HEK293 (cell line): ENCODE data around the gene SUPT3H.

Experiments
- FEZF1 ChIP-seq: fragments of 450-650 bp; formaldehyde crosslinking; IDR thresholded peaks from 2 replicates; pipeline ENCODE4 v1.5.1; 2016; ENCODE audit warnings: missing biosample characterization, missing genetic modification characterization
- HIC1 ChIP-seq: fragments of 450-650 bp; formaldehyde crosslinking; IDR thresholded peaks from 2 replicates; pipeline ENCODE4 v1.5.1; 2016; ENCODE audit warnings: missing biosample characterization, missing genetic modification characterization
- KLF16 ChIP-seq: fragments of 450-650 bp; formaldehyde crosslinking; IDR thresholded peaks from 2 replicates; pipeline ENCODE4 v1.5.1; 2017; ENCODE audit warnings: missing biosample characterization, missing genetic modification characterization
- OSR2 ChIP-seq: fragments of 450-650 bp; formaldehyde crosslinking; IDR thresholded peaks from 2 replicates; pipeline ENCODE4 v1.5.1; 2016; ENCODE audit warnings: missing biosample characterization, missing genetic modification characterization
- PRDM1 ChIP-seq: fragments of 450-650 bp; formaldehyde crosslinking; IDR thresholded peaks from 2 replicates; pipeline ENCODE4; 2016; ENCODE audit warnings: missing biosample characterization, missing genetic modification characterization
- PRDM2 ChIP-seq: fragments of 450-650 bp; formaldehyde crosslinking; IDR thresholded peaks from 2 replicates; pipeline ENCODE4 v1.5.1; 2016; ENCODE audit warnings: missing biosample characterization, missing genetic modification characterization, borderline replicate concordance
- ZBTB10 ChIP-seq: fragments of 450-650 bp; formaldehyde crosslinking; IDR thresholded peaks from 2 replicates; pipeline ENCODE4 v1.5.1; 2016; ENCODE audit warnings: missing biosample characterization, missing genetic modification characterization
- ZBTB49 ChIP-seq: fragments of 450-650 bp; formaldehyde crosslinking; IDR thresholded peaks from 2 replicates; pipeline ENCODE4 v1.5.1; 2016; ENCODE audit warnings: missing biosample characterization, missing genetic modification characterization, low read depth
- ZBTB7A ChIP-seq: fragments of 450-650 bp; formaldehyde crosslinking; IDR thresholded peaks from 2 replicates; pipeline ENCODE4 v1.5.1; 2016; ENCODE audit warnings: low read depth, missing biosample characterization, missing genetic modification characterization
- ZBTB8A ChIP-seq: fragments of 450-650 bp; formaldehyde crosslinking; IDR thresholded peaks from 2 replicates; pipeline ENCODE4 v1.5.1; 2016; ENCODE audit warnings: missing biosample characterization, missing genetic modification characterization
- ZNF174 ChIP-seq: fragments of 450-650 bp; formaldehyde crosslinking; IDR thresholded peaks from 2 replicates; pipeline ENCODE4 v1.5.0; 2017; ENCODE audit warnings: missing biosample characterization, mild to moderate bottlenecking, missing genetic modification characterization
- ZNF211 ChIP-seq: fragments of 450-650 bp; formaldehyde crosslinking; IDR thresholded peaks from 2 replicates; pipeline ENCODE4 v1.5.1; 2016; ENCODE audit warnings: low read depth, missing biosample characterization, missing genetic modification characterization
- ZNF266 ChIP-seq: fragments of 450-650 bp; formaldehyde crosslinking; IDR thresholded peaks from 2 replicates; pipeline ENCODE4 v1.5.1; 2016; ENCODE audit warnings: missing biosample characterization, missing genetic modification characterization, low read depth
- ZNF37A ChIP-seq: fragments of 450-650 bp; IDR thresholded peaks from 2 replicates; pipeline ENCODE4 v1.5.1; 2018; ENCODE audit warnings: missing biosample characterization, missing genetic modification characterization
- ZNF398 ChIP-seq: fragments of 450-650 bp; formaldehyde crosslinking; IDR thresholded peaks from 2 replicates; pipeline ENCODE4 v1.5.1; 2017; ENCODE audit warnings: missing biosample characterization, missing genetic modification characterization
- ZNF580 ChIP-seq: fragments of 450-650 bp; formaldehyde crosslinking; IDR thresholded peaks from 2 replicates; pipeline ENCODE4 v1.5.1; 2016; ENCODE audit warnings: missing biosample characterization, missing genetic modification characterization
- ZNF596 ChIP-seq: fragments of 450-650 bp; IDR thresholded peaks from 2 replicates; pipeline ENCODE4 v1.5.0; 2018; ENCODE audit warnings: missing biosample characterization, mild to moderate bottlenecking, missing genetic modification characterization, moderate library complexity
- ZNF645 ChIP-seq: fragments of 450-650 bp; formaldehyde crosslinking; IDR thresholded peaks from 2 replicates; pipeline ENCODE4; 2016; ENCODE audit warnings: missing biosample characterization, missing genetic modification characterization
- ZNF664 ChIP-seq: fragments of 450-650 bp; formaldehyde crosslinking; IDR thresholded peaks from 2 replicates; pipeline ENCODE4 v1.5.1; 2016; ENCODE audit warnings: missing biosample characterization, missing genetic modification characterization
- ZNF670 ChIP-seq: fragments of 450-650 bp; formaldehyde crosslinking; IDR thresholded peaks from 2 replicates; pipeline ENCODE4 v1.5.1; 2016; ENCODE audit warnings: missing biosample characterization, missing genetic modification characterization, low read depth
- ZNF777 ChIP-seq: fragments of 450-650 bp; formaldehyde crosslinking; IDR thresholded peaks from 2 replicates; pipeline ENCODE4 v1.5.1; 2017; ENCODE audit warnings: missing biosample characterization, missing genetic modification characterization, borderline replicate concordance
- ZNF843 ChIP-seq: fragments of 450-650 bp; formaldehyde crosslinking; IDR thresholded peaks from 2 replicates; pipeline ENCODE4 v1.5.1; 2016; ENCODE audit warnings: missing biosample characterization, missing genetic modification characterization

The SUPT3H gene

GRCh38 chr6:45421709-45422502, 44.2 kb upstream of the SUPT3H start (continued):
- TF ChIP-seq ZNF645 (no peak), ZNF664 (tag by site-specific recombination) (no peak), ZNF596 (tag by site-specific recombination) (no peak), ZBTB49 (no peak), ZNF37A (tag by site-specific recombination) (no peak), PRDM2 (tag by site-specific recombination) (no peak), ZNF843 (tag by site-specific recombination) (no peak), ZNF266 (tag by site-specific recombination) (no peak), KLF16 (tag by site-specific recombination) (peak; percentile 53; the same call in 1 of the 2 replicates), PRDM1 (tag by site-specific recombination) (no peak), ZNF777 (tag by site-specific recombination) (peak; percentile 83; the same call in 1 of the 2 replicates), ZNF211 (tag by site-specific recombination) (no peak), OSR2 (no peak), HIC1 (peak; percentile 49; the same call in 1 of the 2 replicates), ZNF398 (peak; percentile 92), ZNF174 (tag by site-specific recombination) (no peak), ZBTB8A (tag by site-specific recombination) (peak; percentile 63), ZBTB10 (0 out of 2 replicates have a peak, but pooled peaks have one; percentile 17), ZBTB7A (tag by site-specific recombination) (no peak; the same call in 1 of the 2 replicates), ZNF580 (tag by site-specific recombination) (no peak), FEZF1 (tag by site-specific recombination) (0 out of 2 replicates have a peak, but pooled peaks have one; percentile 19), ZNF670 (tag by site-specific recombination) (no peak)
